ENCODE measurements around the gene CDX1. TPM values are rescaled to one million over a fixed set of nuclear protein-coding genes. Genes with fewer than 3 reads are reported as not detected.

The CDX1 gene
- total RNA-seq, 1 donor from 2014 or later = 0.29 TPM

GRCh38 chr5:150184006-150184405, 17.4 kb downstream of the CDX1 start:
- DNase-seq (ENCODE audit: low spot score) = no peak

DNA sequence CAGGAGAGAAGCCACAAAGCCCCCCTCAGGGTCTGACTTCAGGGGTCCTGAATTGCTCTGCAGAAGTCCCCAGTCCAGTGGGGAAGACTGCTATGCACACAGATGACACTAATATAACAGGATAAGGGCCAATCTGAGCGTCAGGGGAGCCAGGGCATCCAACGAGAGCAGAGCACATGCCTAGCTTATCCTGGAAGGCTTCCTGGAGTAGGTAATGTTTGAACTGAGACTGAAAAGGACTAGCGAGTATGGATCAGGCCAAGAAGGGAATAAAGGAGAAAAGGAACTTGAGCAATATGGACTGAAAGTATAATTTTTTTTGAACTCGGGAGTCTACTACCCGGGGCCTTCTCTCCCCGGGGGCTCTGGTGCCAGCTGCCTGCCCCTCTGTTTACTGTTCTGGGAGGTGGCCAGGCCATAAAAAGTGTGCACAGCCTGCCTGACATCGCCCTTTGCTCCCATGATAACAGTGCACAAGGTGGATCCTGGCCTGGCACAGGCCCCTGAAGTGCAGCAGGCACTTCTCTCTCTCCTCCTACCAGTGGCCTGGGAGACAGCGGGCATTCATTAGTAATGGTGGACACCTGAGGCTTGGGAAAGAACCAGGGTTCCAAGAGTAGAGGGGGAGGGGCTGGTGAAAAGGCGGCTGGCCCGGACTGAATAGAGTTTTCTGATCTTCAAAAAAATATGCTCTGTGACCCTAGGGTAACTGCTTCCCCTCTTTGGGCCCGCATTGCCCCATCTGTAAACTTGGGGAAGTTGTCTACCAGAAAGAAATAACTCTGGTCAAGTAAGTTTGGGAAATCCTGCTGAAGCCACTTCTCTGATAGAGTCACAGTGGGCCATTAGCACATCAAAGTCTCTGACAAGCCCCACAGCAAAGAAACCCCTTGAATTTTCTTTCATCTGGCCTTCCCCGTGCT, 18.7 kb downstream of the CDX1 start:
- no peak for DNase-seq (ENCODE audit: low spot score)

- no peak for DNase-seq (ENCODE audit: low spot score)
Measured at GRCh38 chr5:150186137-150186536, 19.6 kb downstream of the CDX1 start.

GRCh38 chr5:150186897-150187296, 20.3 kb downstream of the CDX1 start:
- DNase-seq (ENCODE audit: low spot score) = no peak

DNA sequence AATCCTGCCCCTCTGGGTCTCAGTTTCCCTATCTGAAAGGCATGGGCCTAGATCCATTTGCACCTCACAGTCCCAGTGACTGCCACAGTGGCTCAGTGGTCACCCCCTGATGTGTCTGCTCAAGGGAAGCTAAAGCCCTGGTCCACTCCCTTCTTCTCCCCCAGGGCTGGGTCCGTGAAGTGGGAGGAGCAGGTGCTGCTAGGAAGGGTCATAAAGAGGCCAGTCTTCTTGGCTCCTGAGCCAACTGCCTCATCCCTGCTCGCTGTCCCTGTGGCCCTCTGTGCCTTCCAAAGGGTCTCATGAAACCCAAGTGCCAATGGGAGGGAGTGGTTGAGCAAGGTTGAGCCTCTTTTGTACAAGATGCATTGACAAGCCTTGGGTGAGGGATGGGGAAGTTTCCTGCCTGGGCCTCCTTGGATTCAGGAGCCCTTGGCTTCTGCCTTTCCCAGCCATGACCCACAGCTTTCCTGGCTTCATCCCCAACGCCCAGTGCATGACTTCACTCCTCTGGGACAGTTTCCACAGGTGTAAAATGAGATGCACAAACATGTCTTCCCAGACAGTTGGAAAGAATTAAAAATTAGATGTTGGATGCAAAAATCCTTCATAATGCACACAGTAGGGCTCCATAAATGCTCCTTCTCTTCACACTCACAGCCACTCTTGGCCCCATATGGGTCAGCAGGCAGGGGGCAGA, 21.7 kb downstream of the CDX1 start:
- no peak for DNase-seq (ENCODE audit: low spot score)

DNA sequence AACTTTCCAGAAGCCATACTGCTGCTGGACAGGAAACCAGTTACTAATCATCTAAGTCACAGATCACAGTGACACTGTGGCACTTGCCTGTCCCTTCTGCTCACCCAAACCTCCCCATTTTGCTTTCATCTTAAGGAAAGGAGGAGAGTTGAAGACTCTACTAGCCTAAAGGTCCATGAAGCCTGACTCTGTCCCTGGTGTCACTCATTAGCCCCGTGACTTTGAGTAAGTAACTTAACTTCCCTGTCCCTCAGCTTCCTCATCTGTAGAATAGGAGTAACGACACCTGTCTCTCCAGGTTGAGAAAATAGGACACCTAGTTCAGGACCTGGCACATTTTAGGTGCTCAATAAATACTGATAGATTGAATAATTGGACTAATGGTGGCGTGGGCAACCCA, 22.7 kb downstream of the CDX1 start:
- no peak for DNase-seq (ENCODE audit: low spot score)

GRCh38 chr5:150189728-150190502, 23.3 kb downstream of the CDX1 start, which contains the start of gene SLC6A7:
TSS of gene SLC6A7 (plus strand) at chr5:150190062. CDS start at chr5:150190328, 266 bp downstream.
- DNase-seq (ENCODE audit: low spot score) = no peak

- no peak for DNase-seq (ENCODE audit: low spot score)
Measured at GRCh38 chr5:150190503-150190979, 24.0 kb downstream of the CDX1 start.

- no peak for DNase-seq (ENCODE audit: low spot score)
Measured at GRCh38 chr5:150190987-150191386, 24.4 kb downstream of the CDX1 start.

DNA sequence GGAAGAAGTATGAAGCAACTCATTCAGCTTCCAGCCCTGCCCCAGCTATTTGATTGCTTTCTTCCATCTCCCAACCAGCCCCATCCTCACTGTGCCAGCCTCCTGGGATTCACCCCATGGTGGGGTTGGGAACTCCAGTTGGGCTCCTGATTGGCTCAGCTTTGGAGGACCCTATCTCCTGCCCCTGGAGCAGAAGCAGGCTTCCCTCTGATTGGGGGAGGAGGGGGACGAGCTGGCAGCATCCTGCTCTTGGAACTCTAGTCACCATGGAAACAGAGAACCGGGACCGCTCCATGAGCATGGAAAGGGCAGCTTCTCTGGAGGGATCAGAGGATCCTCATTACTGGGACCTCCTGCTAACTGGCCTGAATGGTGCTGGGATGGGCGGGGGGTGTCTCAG, 25.9 kb downstream of the CDX1 start:
- DNase-seq (ENCODE audit: low spot score) = no peak

DNA sequence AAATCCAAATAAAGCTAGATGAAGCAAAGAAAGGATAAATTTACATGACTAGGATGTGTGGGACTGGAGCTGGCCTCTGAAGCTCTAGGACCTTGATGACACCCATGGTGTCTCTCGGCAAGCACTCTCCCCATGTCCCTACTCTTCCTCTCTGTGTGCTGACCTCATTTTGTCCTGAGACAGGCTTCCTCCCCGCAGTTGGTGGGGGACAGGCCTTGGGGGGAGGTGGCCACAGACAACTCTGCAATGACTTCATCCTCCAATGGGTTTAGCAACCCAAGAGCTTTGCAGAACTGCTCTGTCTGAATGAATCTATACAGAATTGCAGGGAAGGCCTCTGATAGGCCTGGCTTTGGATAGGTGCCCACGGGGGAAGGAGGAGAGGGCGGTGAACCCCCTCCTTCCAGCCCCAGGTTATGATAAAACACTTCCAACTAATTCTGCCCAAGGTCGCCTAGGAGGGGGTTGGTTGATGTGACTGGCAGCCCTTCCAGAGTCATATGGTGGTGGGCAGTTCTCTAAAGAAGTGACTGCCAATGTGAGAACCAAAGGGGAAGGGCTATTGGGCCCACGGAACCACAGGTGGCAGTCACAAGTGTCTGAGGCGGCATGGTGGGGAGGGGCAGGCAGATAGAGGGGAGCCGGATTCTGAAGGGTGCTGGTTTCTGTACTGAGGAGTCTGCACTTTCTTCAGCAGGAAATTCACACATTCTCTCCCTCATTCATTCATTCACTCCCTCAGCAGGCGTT, 29.3 kb downstream of the CDX1 start:
- no peak for DNase-seq (ENCODE audit: low spot score)

DNA sequence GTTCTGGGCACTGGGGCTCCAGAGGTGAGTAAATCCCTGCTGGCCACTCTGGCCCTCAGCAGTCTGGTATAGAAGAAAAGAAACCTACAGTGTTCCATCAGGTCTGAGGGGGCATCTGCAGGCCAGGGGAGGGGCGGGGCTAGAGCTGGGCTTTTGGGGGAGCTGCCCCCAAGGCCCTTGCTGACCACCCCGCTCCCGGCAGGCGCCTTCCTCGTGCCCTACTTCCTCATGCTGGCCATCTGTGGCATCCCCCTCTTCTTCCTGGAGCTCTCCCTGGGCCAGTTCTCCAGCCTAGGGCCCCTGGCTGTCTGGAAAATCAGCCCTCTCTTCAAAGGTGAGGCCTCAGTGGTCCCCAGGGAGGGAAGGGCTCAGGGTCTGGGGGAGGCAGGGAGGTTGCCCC, 29.9 kb downstream of the CDX1 start:
- no peak for DNase-seq (ENCODE audit: low spot score)

- no peak for DNase-seq (ENCODE audit: low spot score)
Measured at GRCh38 chr5:150196986-150197385, 30.4 kb downstream of the CDX1 start.

DNA sequence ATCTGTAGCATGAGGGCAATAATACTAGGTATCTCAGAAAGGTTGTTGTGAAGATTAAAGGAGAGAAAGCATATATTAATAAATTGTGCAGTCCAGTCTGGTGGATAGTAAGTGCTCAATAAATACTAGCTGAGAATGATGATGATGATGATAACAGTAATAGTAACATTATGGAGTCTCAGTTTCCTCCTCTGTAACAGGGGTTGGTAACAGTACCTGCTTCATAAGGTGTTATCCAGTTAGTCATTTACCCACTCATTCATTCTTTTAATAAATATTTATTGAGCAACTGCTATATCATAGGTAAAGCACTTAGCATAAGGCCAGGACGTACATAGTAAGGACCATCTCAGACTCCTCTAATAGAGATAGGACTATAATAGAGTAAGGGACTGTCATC, 30.9 kb downstream of the CDX1 start:
- DNase-seq (ENCODE audit: low spot score) = no peak

DNA sequence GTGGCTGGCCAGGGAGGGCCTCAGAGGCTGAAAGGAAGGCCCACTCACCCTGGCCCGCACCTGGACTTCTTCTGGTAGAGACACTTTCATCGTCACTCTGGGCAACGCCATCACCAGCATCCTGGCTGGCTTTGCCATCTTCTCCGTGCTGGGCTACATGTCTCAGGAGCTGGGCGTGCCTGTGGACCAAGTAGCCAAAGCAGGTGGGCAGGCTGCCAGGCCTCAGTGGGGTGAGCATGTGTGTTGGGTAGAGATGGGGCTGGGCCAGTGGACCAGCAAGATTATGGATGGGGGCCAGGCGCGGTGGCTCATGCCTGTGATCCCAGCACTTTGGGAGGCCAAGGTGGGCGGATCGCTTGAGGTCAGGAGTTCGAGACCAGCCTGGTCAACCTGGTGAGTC, 35.9 kb downstream of the CDX1 start:
- no peak for DNase-seq (ENCODE audit: low spot score)

GRCh38 chr5:150203832-150204589, 37.4 kb downstream of the CDX1 start:
- DNase-seq (ENCODE audit: low spot score) = no peak

DNA sequence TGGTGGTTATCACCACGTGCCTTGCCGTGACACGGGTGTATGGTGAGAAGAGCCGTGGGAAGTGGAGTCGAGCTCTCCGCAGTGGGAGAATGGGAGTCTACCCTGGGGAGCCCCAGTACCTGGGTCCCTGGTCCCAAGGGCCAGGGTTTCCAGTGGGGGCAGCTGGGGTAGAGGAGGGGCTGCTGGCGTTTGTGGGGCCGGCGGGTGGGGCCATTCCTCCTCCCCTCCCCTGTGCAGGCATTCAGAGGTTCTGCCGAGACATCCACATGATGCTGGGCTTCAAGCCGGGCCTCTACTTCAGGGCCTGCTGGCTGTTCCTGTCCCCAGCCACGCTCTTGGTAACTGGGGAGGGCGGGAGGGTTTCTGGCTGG, 38.0 kb downstream of the CDX1 start:
- DNase-seq (ENCODE audit: low spot score) = no peak

DNA sequence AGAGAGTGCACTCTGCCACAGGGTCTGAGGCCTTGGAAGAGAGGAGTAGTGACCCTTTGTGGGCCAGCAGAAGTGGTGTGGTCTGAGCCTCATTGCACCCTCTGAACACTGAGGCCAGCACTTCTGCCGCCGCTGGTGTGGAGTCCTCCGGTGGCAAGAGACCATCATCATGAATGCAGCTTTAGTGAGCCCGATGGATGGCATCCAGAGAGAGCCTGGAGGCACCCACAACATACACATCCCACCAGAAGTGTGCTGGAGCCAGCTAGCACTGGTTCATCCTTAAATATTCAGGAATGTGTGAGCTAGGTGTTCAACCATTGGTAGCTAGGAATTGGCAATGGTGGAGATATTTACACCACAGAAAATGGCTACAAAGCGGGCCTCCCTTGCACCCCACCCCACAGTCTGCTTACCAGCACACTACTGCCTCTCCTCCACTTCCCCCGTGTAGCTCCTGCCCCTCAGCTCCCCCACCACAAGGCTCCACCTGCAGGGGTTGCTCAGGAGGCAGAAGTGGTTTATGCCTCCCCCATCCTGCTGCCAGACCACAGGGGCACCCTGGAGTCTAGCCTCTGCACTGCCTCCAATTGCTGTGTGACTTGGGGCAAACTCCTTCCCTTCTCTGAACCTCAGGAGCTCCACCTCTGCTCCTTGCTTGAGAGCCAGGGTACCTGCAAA, 39.7 kb downstream of the CDX1 start:
- no peak for DNase-seq (ENCODE audit: low spot score)

DNA sequence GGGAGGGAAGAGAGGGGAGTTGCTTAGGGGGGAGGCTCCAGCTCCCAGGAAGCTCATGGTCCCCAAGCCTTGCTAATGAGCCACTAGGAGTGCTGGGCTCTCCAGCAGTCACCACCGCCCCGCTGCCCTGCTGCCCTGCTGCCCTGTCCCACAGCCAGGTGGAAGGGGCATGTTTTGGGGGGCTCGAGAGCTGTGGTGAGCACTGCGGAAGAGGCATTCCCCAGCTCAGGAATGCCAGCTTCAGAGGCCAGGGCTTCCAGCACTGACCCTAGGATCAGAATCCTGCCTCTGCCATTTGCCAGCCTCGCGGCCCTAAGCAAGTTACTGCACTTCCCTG, 40.2 kb downstream of the CDX1 start:
- DNase-seq (ENCODE audit: low spot score) = no peak

Measured in mucosa of gallbladder (tissue), 1 donor.